GM12891 (cell line): ENCODE results near the gene SPON1.

Experiments
- PAX5 ChIP-seq: IDR thresholded peaks from 2 replicates; pipeline ENCODE4 v1.6.1; 2011; ENCODE audit warnings: low read length, moderate library complexity, mild to moderate bottlenecking; ENCODE audit not compliant: insufficient read depth, severe bottlenecking
- POLR2A ChIP-seq: IDR thresholded peaks from 2 replicates; pipeline ENCODE4 v1.6.1; 2011; ENCODE audit warnings: low read depth, low read length, control low read depth
- POLR2AphosphoS5 ChIP-seq: IDR thresholded peaks from 2 replicates; pipeline ENCODE4 v1.6.1; 2011; ENCODE audit warnings: low read depth, low read length, control low read depth
- SPI1 ChIP-seq: IDR thresholded peaks from 2 replicates; pipeline ENCODE4 v1.6.1; 2011; ENCODE audit warnings: low read depth, low read length, control low read depth
- TAF1 ChIP-seq: IDR thresholded peaks from 2 replicates; pipeline ENCODE4 v1.6.1; 2011; ENCODE audit warnings: low read depth, low read length, control low read depth

GRCh38 chr11:14041565-14041964 lies 79.0 kb downstream of the SPON1 start:
- no peak for TF ChIP-seq POLR2A
- TF ChIP-seq POLR2AphosphoS5: no peak
- TF ChIP-seq TAF1: no peak
- TF ChIP-seq PAX5: no peak
- TF ChIP-seq SPI1: no peak
